ENCODE measurements around the gene GOLGA6L10. TPM values are rescaled to one million over a fixed set of nuclear protein-coding genes. Genes with fewer than 3 reads are reported as not detected.
"Not testable (repeated sequence)": the region's sequence is repeated elsewhere in the genome, so short reads cannot be mapped to it uniquely, and the experiment has no call there.

Gene GOLGA6L10
- total and polyA plus RNA-seq, 7 donors: 0.39 to 0.91 (median 0.66) TPM

GRCh38 chr15:82312586-82313349 is 36.5 kb downstream of the GOLGA6L10 start:
- TF ChIP-seq CTCF (IDR thresholded peaks at IDR 0.05): no peak
- H3K36me3 ChIP-seq (ENCODE audit: insufficient read depth in 1 of 2, low read depth in 1 of 2): no peaks in the 10 kb centered on the region
- intact Hi-C loops (cut with DNase I): no loop called here
- DNase-seq (no peak), ATAC-seq (peak in 1 of 4 donors; percentile 57)
- no peaks in the 10 kb centered on the region for H3K27me3 ChIP-seq (ENCODE audit: insufficient read depth in 3 of 3, low read length in 2 of 3)
- no peak overlapping the region for H3K4me3 ChIP-seq
- no peak overlapping the region for H3K27ac ChIP-seq
- no peaks in the 10 kb centered on the region for H3K9me3 ChIP-seq
- WGBS, 3 donors: 66 to 73% (median 67%) methylated on average over 6 to 8 of the region's 8 CpGs
- H3K4me1 ChIP-seq: no peaks in the 10 kb centered on the region

GRCh38 chr15:82311321-82311720 is 38.0 kb downstream of the GOLGA6L10 start:
- WGBS, 3 donors: 78 to 83% (median 81%) methylated on average over 3 to 4 of the region's 5 CpGs
- H3K27me3 ChIP-seq (ENCODE audit: insufficient read depth in 3 of 3, low read length in 2 of 3); H3K4me3 ChIP-seq; H3K9me3 ChIP-seq; H3K36me3 ChIP-seq (ENCODE audit: insufficient read depth in 1 of 2, low read depth in 1 of 2); intact Hi-C loops (cut with DNase I); ATAC-seq; H3K27ac ChIP-seq; H3K4me1 ChIP-seq; DNase-seq: not testable (repeated sequence)

- Histone ChIP-seq H3K27ac (no peak overlapping the region), H3K36me3 (ENCODE audit: insufficient read depth in 1 of 2, low read depth in 1 of 2) (no peaks in the 10 kb centered on the region), H3K27me3 (ENCODE audit: insufficient read depth in 3 of 3, low read length in 2 of 3) (no peaks in the 10 kb centered on the region), H3K4me3 (no peak overlapping the region), H3K4me1 (no peaks in the 10 kb centered on the region), H3K9me3 (no peaks in the 10 kb centered on the region)
- no peak for TF ChIP-seq CTCF (IDR thresholded peaks at IDR 0.05)
- no peak for ATAC-seq
- intact Hi-C loops (cut with DNase I): no loop called here
- WGBS, 3 donors: 85 to 90% (median 89%) methylated on average over 2 of the region's 2 CpGs
- no peak for DNase-seq
These were observed 39.5 kb downstream of the GOLGA6L10 start for GRCh38 chr15:82309802-82310201.

- whole genome bisulfite sequencing, 3 donors: 81 to 87% (median 83%) methylated on average over 6 to 8 of the region's 8 CpGs
- intact Hi-C loops (cut with DNase I): no loop called here
- no peaks in the 10 kb centered on the region for H3K9me3 ChIP-seq
- H3K27me3 ChIP-seq (ENCODE audit: insufficient read depth in 3 of 3, low read length in 2 of 3): no peaks in the 10 kb centered on the region
- ATAC-seq (no peak), DNase-seq (no peak)
- H3K27ac ChIP-seq: no peak overlapping the region
- H3K4me1 ChIP-seq: no peaks in the 10 kb centered on the region
- TF ChIP-seq CTCF (IDR thresholded peaks at IDR 0.05): no peak
- H3K4me3 ChIP-seq: no peak overlapping the region
- H3K36me3 ChIP-seq (ENCODE audit: insufficient read depth in 1 of 2, low read depth in 1 of 2): no peaks in the 10 kb centered on the region
These were observed 41.6 kb downstream of the GOLGA6L10 start for GRCh38 chr15:82307714-82308081.

GRCh38 chr15:82306791-82307713 is 42.2 kb downstream of the GOLGA6L10 start:
- Histone ChIP-seq H3K27ac (no peak overlapping the region), H3K9me3 (no peaks in the 10 kb centered on the region), H3K36me3 (ENCODE audit: insufficient read depth in 1 of 2, low read depth in 1 of 2) (no peaks in the 10 kb centered on the region), H3K4me3 (no peak overlapping the region), H3K4me1 (no peaks in the 10 kb centered on the region), H3K27me3 (ENCODE audit: insufficient read depth in 3 of 3, low read length in 2 of 3) (no peaks in the 10 kb centered on the region)
- TF ChIP-seq CTCF (IDR thresholded peaks at IDR 0.05): no peak
- intact Hi-C loops (cut with DNase I): no loop called here
- 83 to 92% (median 87%) methylated on average over 16 of the region's 16 CpGs for WGBS, 3 donors
- DNase-seq: no peak
- ATAC-seq: no peak

Measured in psoas muscle (tissue), 8 donors.